Stomach (tissue), 9 donors: ENCODE data around the gene EGLN1. TPM values are rescaled to one million over a fixed set of nuclear protein-coding genes. Genes with fewer than 3 reads are reported as not detected.

Experiments used
- DNase-seq, 2 donors: peaks; one replicate each; pipeline versions ENCODE4 v3.0.0 to v3.0.0-alpha.2; 2013 to 2019
- H3K27ac ChIP-seq, 5 donors: fragments of 200-600 bp in 4 of 5; sonication (generic) in 4 of 5; one replicate each; pipeline ENCODE4 v1.5.1; 2013 to 2019; ENCODE audit warnings: mild to moderate bottlenecking in 1 of 5, moderate library complexity in 1 of 5
- H3K27me3 ChIP-seq, 3 donors: fragments of 200-600 bp; sonication (generic); one replicate each; pipeline ENCODE4 v1.5.1; 2017 to 2019; ENCODE audit warnings: mixed run types in 1 of 3
- H3K36me3 ChIP-seq, 4 donors: fragments of 200-600 bp; sonication (generic); 1 replicate in 3 of 4; 2 replicates in 1 of 4; pipeline ENCODE4 v1.5.1; 2016 to 2019
- H3K4me1 ChIP-seq, 4 donors: fragments of 200-600 bp; sonication (generic); one replicate each; pipeline ENCODE4 v1.5.1; 2016 to 2019
- H3K4me3 ChIP-seq, 4 donors: fragments of 200-600 bp; sonication (generic) in 3 of 4; one replicate each; pipeline ENCODE4 v1.5.1; 2016 to 2019; ENCODE audit warnings: mild to moderate bottlenecking in 1 of 4
- H3K9me3 ChIP-seq, 4 donors: fragments of 200-600 bp; sonication (generic); one replicate each; pipeline ENCODE4 v1.5.1; 2016 to 2019
- EP300 ChIP-seq: sonication (generic); formaldehyde crosslinking; IDR thresholded peaks from one replicate; pipeline ENCODE4 v1.6.1; 2017; ENCODE audit warnings: antibody characterized with exemption
- POLR2A ChIP-seq, 4 donors: fragments of 450-650 bp; IDR thresholded peaks; one replicate each; pipeline ENCODE4 v1.6.1; 2016; ENCODE audit warnings: antibody characterized with exemption in 4 of 4, control low read depth in 2 of 4, mild to moderate bottlenecking in 1 of 4, moderate library complexity in 1 of 4
- POLR2AphosphoS5 ChIP-seq, 3 donors: sonication (generic); formaldehyde crosslinking; IDR thresholded peaks; one replicate each; pipeline ENCODE4 v1.6.1; 2016; ENCODE audit warnings: antibody characterized with exemption in 3 of 3
- WGBS, 5 donors: extraction: QIAGEN DNeasy Blood & Tissue Kit in 3 of 5; methylation state at CpG; one replicate each; pipeline versions ENCODE4 v1.1.5 to v1.1.7; 2013 to 2018; 5-methylcytosine and 5-hydroxymethylcytosine counted together
- intact Hi-C: fragments of 100-400 bp; cut with DNase I; formaldehyde crosslinking; loops from one replicate; pipeline ENCODE4 v1.15.1; 2023; ENCODE audit warnings: low total_unique reads
- polyA plus RNA-seq, 3 donors: library from polyadenylated mRNA; stranded (reverse); fragments of 200-250 nt; gene quantifications; one replicate each; pipeline ENCODE4 v1.2.3, GENCODE V29; 2013
- total RNA-seq, 5 donors: library from RNA; depleted of rRNA; stranded (reverse); fragments of >200 nt; gene quantifications; one replicate each; pipeline versions ENCODE4 v1.1.0 to v1.2.3, GENCODE V29; 2014 to 2016
- TF ChIP-seq, protein P1 (sequence below), 7 experiments: fragments of 450-650 bp in 4 of 7; fragments of 200-600 bp in 3 of 7; sonication (generic) in 3 of 7; IDR thresholded peaks; one replicate each; pipeline ENCODE4 v1.5.1; 2016 to 2019; ENCODE audit warnings: antibody characterized with exemption in 7 of 7, control low read depth in 2 of 7, mild to moderate bottlenecking in 1 of 7
- donor health status: healthy with polysubstance abuse.
- donor health status: Bipolar disorder and iron deficiency.
- donor health status: healthy.

EGLN1 gene
- total and polyA plus RNA-seq, 8 donors, result 7.0 to 43.0 (median 15.6) TPM

DNA sequence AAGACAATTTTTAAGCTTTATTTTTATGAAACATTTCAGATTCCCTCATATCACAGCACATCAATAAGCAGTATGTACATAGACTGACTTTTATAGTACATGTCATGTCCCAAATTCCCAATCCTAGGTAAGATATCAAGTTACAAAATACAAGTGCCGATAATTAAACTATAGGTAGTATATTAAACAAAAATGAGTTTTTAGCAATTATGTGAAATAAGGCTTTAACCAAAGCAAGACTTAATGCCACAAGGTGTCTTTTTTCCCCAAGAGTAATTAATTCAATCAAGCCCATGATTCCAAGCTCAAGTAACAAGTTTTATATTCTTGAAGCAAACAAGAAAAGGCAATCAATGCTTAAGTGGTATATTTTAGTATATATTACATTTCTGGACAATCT is 89.3 kb downstream of the EGLN1 start:
- no peak for TF ChIP-seq POLR2A (IDR thresholded peaks at IDR 0.05)
- TF ChIP-seq, protein P1, sequence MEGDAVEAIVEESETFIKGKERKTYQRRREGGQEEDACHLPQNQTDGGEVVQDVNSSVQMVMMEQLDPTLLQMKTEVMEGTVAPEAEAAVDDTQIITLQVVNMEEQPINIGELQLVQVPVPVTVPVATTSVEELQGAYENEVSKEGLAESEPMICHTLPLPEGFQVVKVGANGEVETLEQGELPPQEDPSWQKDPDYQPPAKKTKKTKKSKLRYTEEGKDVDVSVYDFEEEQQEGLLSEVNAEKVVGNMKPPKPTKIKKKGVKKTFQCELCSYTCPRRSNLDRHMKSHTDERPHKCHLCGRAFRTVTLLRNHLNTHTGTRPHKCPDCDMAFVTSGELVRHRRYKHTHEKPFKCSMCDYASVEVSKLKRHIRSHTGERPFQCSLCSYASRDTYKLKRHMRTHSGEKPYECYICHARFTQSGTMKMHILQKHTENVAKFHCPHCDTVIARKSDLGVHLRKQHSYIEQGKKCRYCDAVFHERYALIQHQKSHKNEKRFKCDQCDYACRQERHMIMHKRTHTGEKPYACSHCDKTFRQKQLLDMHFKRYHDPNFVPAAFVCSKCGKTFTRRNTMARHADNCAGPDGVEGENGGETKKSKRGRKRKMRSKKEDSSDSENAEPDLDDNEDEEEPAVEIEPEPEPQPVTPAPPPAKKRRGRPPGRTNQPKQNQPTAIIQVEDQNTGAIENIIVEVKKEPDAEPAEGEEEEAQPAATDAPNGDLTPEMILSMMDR (IDR thresholded peaks at IDR 0.05), result no peak
- TF ChIP-seq EP300, result no peak
- TF ChIP-seq POLR2AphosphoS5 (IDR thresholded peaks at IDR 0.05), result no peak
- intact Hi-C loops, result no loop called here
- H3K36me3 ChIP-seq, result peaks cover 0 to 16% (median 12%) of the 10 kb centered on the region in 4 donors
- H3K9me3 ChIP-seq, result no peaks in the 10 kb centered on the region
- 86 to 96% (median 89%) methylated on average over 1 of the region's 1 CpG for WGBS, 5 donors
- no peaks in the 10 kb centered on the region for H3K27me3 ChIP-seq
- no peak for DNase-seq
- no peak overlapping the region for H3K27ac ChIP-seq
- peak overlapping the region in 1 of 4 donors; percentile 88 for H3K4me3 ChIP-seq
- peaks cover 29 to 58% (median 49%) of the 10 kb centered on the region in 4 donors for H3K4me1 ChIP-seq

- peaks cover 8 to 33% (median 24%) of the 10 kb centered on the region in 4 donors for H3K4me1 ChIP-seq
- no peaks in the 10 kb centered on the region for H3K27me3 ChIP-seq
- H3K36me3 ChIP-seq, result peaks cover 0 to 16% (median 12%) of the 10 kb centered on the region in 4 donors
- H3K9me3 ChIP-seq, result no peaks in the 10 kb centered on the region
- WGBS, 5 donors, result 90 to 93% (median 91%) methylated on average over 7 of the region's 7 CpGs
- DNase-seq, result no peak
- intact Hi-C loops, result no loop called here
- TF ChIP-seq, protein P1 (IDR thresholded peaks at IDR 0.05), result no peak
- no peak for TF ChIP-seq EP300
- no peak for TF ChIP-seq POLR2A (IDR thresholded peaks at IDR 0.05)
- no peak for TF ChIP-seq POLR2AphosphoS5 (IDR thresholded peaks at IDR 0.05)
- H3K4me3 ChIP-seq, result no peak overlapping the region
- H3K27ac ChIP-seq, result no peak overlapping the region
Measured at GRCh38 chr1:231329483-231329882, 92.6 kb downstream of the EGLN1 start.

- H3K27me3 ChIP-seq, result no peaks in the 10 kb centered on the region
- no peak overlapping the region for H3K4me3 ChIP-seq
- 49 to 79% (median 71%) methylated on average over 5 of the region's 5 CpGs for WGBS, 5 donors
- no peak overlapping the region for H3K27ac ChIP-seq
- no peaks in the 10 kb centered on the region for H3K9me3 ChIP-seq
- intact Hi-C loops, result no loop called here
- H3K36me3 ChIP-seq, result peaks cover 0 to 16% (median 12%) of the 10 kb centered on the region in 4 donors
- no peak for DNase-seq
- TF ChIP-seq POLR2AphosphoS5 (IDR thresholded peaks at IDR 0.05), result no peak
- TF ChIP-seq, protein P1 (IDR thresholded peaks at IDR 0.05), result no peak
- TF ChIP-seq POLR2A (IDR thresholded peaks at IDR 0.05), result no peak
- TF ChIP-seq EP300, result no peak
- H3K4me1 ChIP-seq, result peaks cover 0 to 15% (median 5%) of the 10 kb centered on the region in 4 donors
Measured at GRCh38 chr1:231327617-231328016, 94.5 kb downstream of the EGLN1 start.

- WGBS, 5 donors, result 29 to 74% (median 45%) methylated on average over 1 of the region's 1 CpG
- peaks cover 0 to 7% (median 2%) of the 10 kb centered on the region in 4 donors for H3K36me3 ChIP-seq
Measured at GRCh38 chr1:231326248-231326647, 95.8 kb downstream of the EGLN1 start.

More at GRCh38 chr1:231326248-231326647, 95.8 kb downstream of the EGLN1 start:
- H3K27me3 ChIP-seq, result no peaks in the 10 kb centered on the region
- H3K9me3 ChIP-seq, result no peaks in the 10 kb centered on the region
- peaks cover 0 to 5% (median 0%) of the 10 kb centered on the region in 4 donors for H3K4me1 ChIP-seq
- no peak overlapping the region for H3K27ac ChIP-seq
- intact Hi-C loops, result no loop called here
- DNase-seq, result no peak
- no peak for TF ChIP-seq EP300
- TF ChIP-seq, protein P1 (IDR thresholded peaks at IDR 0.05), result no peak
- no peak for TF ChIP-seq POLR2AphosphoS5 (IDR thresholded peaks at IDR 0.05)
- TF ChIP-seq POLR2A (IDR thresholded peaks at IDR 0.05), result no peak
- H3K4me3 ChIP-seq, result no peak overlapping the region
